Motor neuron (in vitro differentiated cells): ENCODE measurements around the gene PTTG1IP2. TPM values are rescaled to one million over a fixed set of nuclear protein-coding genes. Genes with fewer than 3 reads are reported as not detected.
"Not testable (repeated sequence)": the region's sequence is repeated elsewhere in the genome, so short reads cannot be mapped to it uniquely, and the experiment has no call there.

Experiments
- ATAC-seq, 8 experiments: fragments of 200-7000 bp; cut with Tn5 transposase; replicated peaks in 6 of 8; 2 replicates each; pipeline ENCODE4 v1.8.0; 2021; ENCODE audit warnings: mild to moderate bottlenecking in 8 of 8, moderate library complexity in 8 of 8
- H3K27ac ChIP-seq, 2 donors: fragments of 250-450 bp; sonication (Bioruptor Pico); 2 replicates each; pipeline ENCODE4 v1.9.0; 2021; ENCODE audit warnings: antibody characterized with exemption in 2 of 2, mild to moderate bottlenecking in 2 of 2, moderate library complexity in 1 of 2
- H3K4me1 ChIP-seq, 2 donors: fragments of 250-450 bp; sonication (Bioruptor Pico); replicated peaks in 1 of 2; 2 replicates each; pipeline ENCODE4 v1.6.1; 2021; ENCODE audit warnings: antibody characterized with exemption in 2 of 2, mild to moderate bottlenecking in 2 of 2, moderate library complexity in 1 of 2
- H3K4me3 ChIP-seq, 5 donors: fragments of 250-450 bp; sonication (Bioruptor Pico); 2 replicates each; pipeline ENCODE4 v1.9.0; 2021; ENCODE audit warnings: antibody characterized with exemption in 5 of 5, mild to moderate bottlenecking in 5 of 5, moderate library complexity in 4 of 5
- WGBS, 10 experiments: fragments of 450-650 bp; shearing (Covaris generic); methylation state at CpG; one replicate each; pipeline ENCODE4 v1.0.0; 2022; 5-methylcytosine and 5-hydroxymethylcytosine counted together
- in situ Hi-C, 9 experiments: fragments of 400-800 bp; cut with MboI; loops; one replicate each; pipeline ENCODE4 v1.15.0; 2021; ENCODE audit warnings: low sequenced_read_pairs in 9 of 9, low pct_unique_long_range_greater_than_20kb in 2 of 9; ENCODE audit not compliant: unreplicated experiment in 9 of 9
- total RNA-seq, 8 experiments: library from RNA; unstranded; fragments of 300-600 nt; gene quantifications; 2 replicates each; pipeline versions ENCODE4 v1.2.3 to v1.2.4, GENCODE V29; 2022

The PTTG1IP2 gene
- total RNA-seq, 8 experiments from 2014 or later = not detected

DNA sequence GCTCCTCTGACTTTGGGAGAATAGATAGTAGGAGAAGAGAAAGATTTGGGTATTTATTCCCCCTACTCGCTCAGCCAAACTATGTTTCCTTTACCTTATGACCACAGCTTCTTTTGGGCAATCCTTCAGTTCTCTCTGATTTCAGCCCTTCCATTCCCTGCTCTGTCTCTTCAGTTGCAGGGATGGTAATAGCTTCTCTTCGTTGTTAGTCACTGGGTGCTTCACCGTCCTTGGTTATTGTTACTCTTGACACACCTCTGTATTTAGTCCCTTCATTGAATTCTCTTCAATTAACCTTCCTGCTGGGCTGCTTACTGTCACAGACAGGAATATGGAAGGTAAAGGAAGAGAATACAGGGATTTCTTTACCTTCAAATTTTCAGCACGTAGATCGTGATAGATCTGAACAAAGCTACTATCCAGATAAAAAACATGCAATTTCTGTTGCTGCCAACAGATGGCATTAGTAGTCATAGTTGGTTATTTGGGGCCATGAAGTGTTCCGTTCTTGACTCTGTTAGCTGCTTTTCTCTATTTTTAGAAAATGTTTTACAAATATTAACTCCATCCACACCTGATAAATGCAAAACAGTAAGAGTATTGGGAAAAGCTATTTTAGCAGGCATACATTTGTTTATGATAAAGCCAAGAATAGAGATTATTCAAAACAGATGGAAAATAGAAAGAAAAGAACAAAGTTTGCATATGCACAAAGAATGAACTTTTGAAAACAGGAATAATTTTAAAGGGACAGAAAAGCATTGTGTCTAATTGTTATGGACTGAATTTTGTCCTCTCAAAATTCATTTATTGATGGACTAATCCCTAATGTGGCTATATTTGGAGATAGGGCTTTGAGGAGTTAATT is 14.0 kb upstream of the PTTG1IP2 start:
- in situ Hi-C loops = loop anchor here in 5 of 9 experiments (25.0 kb wide), 2 partner anchors 132 to 582 kb away; partner anchors contain the start of gene CDK14 (in 2 of the 5)
- H3K27ac ChIP-seq = no peak overlapping the region

GRCh38 chr7:90458104-90458503 is 11.3 kb upstream of the PTTG1IP2 start:
- H3K4me3 ChIP-seq = no peak overlapping the region
- ATAC-seq = no peak
- WGBS, 10 experiments = 0 to 100% (median 83%) methylated on average over 1 to 2 of the region's 2 CpGs; no CpG with 5 or more reads in 1 of the 10 experiments
- in situ Hi-C loops = loop anchor here in 5 of 9 experiments (25.0 kb wide), 2 partner anchors 129 to 579 kb away; partner anchors contain the start of gene CDK14 (in 2 of the 5)
- H3K4me1 ChIP-seq = peaks cover 0 to 2% of the 10 kb centered on the region in 2 donors
- H3K27ac ChIP-seq = no peak overlapping the region

More for the DNA sequence above, 14.0 kb upstream of the PTTG1IP2 start:
- peaks cover 0 to 2% of the 10 kb centered on the region in 2 donors for H3K4me1 ChIP-seq
- peak in 7 of 8 experiments; percentile 48 to 91 (median 83) for ATAC-seq
- H3K4me3 ChIP-seq = no peak overlapping the region
- 0 to 90% (median 29%) methylated on average over 1 to 6 of the region's 6 CpGs for WGBS, 10 experiments

- WGBS, 10 experiments = 0 to 89% (median 71%) methylated on average over 1 to 3 of the region's 4 CpGs; no CpG with 5 or more reads in 1 of the 10 experiments
- no peak overlapping the region for H3K27ac ChIP-seq
- no peak overlapping the region for H3K4me3 ChIP-seq
- peaks cover 0 to 2% of the 10 kb centered on the region in 2 donors for H3K4me1 ChIP-seq
- in situ Hi-C loops = loop anchor here in 5 of 9 experiments (25.0 kb wide), 2 partner anchors 127 to 577 kb away; partner anchors contain the start of gene CDK14 (in 2 of the 5)
- ATAC-seq = no peak
These were observed 9.6 kb upstream of the PTTG1IP2 start for GRCh38 chr7:90459888-90460287.

- H3K4me1 ChIP-seq = no peaks in the 10 kb centered on the region
- H3K4me3 ChIP-seq = no peak overlapping the region
- in situ Hi-C loops = loop anchor here in 5 of 9 experiments (25.0 kb wide), 2 partner anchors 126 to 576 kb away; partner anchors contain the start of gene CDK14 (in 2 of the 5)
- ATAC-seq = peak in 1 of 8 experiments; percentile 23
- no peak overlapping the region for H3K27ac ChIP-seq
These were observed 8.2 kb upstream of the PTTG1IP2 start for GRCh38 chr7:90461219-90461618.

GRCh38 chr7:90463151-90463628 is 6.2 kb upstream of the PTTG1IP2 start:
- in situ Hi-C loops = loop anchor here in 5 of 9 experiments (25.0 kb wide), 2 partner anchors 124 to 574 kb away; partner anchors contain the start of gene CDK14 (in 2 of the 5)
- ATAC-seq = peak in 2 of 8 experiments; percentile 79 to 81
- not testable (repeated sequence) for H3K4me3 ChIP-seq, H3K4me1 ChIP-seq, H3K27ac ChIP-seq
- 10 to 100% (median 76%) methylated on average over 2 to 4 of the region's 4 CpGs for WGBS, 10 experiments

GRCh38 chr7:90465816-90466215 is 3.6 kb upstream of the PTTG1IP2 start:
- no peak for ATAC-seq
- Histone ChIP-seq H3K27ac (no peak overlapping the region), H3K4me1 (no peaks in the 10 kb centered on the region), H3K4me3 (no peak overlapping the region)
- in situ Hi-C loops = loop anchor here in 5 of 9 experiments (25.0 kb wide), 2 partner anchors 121 to 571 kb away; partner anchors contain the start of gene CDK14 (in 2 of the 5)

DNA sequence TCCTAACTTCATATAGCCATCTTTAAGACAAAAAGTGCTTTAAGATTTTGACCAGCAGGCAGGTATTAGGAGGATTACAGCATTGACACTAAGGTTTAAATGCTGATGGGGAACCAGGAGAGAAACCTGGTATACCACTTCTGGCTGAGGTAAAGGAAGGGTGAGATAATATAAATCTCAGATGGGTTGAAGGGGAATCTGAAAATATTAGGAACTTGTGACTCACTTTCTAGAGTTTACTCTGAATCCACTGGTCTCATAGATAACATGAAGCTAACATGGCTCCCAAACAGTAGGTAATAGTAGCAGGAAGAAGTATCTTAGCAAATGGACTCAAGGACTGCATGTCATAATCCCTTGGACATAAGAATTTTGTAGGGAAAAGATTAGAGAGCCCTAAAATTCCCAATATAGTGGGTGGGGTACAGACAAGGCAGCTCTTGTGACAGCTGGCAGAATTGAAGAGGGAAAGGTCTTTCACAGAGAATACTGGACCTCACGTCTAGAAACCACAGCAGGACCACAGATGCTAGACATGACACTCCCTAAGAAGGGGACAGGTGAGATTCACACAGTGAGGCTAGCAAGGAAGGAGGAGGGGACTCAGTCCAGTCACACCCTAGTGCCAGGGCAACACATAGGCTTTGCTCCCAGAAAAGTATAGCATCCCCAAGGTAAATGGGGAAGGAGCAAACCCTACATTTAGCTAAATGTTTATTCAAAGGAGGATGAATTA is 3.5 kb downstream of the PTTG1IP2 start:
- in situ Hi-C loops = loop anchor here in 5 of 9 experiments (25.0 kb wide), 2 partner anchors 114 to 564 kb away; partner anchors contain the start of gene CDK14 (in 2 of the 5)
- ATAC-seq = no peak
- Histone ChIP-seq H3K4me3 (no peak overlapping the region), H3K4me1 (no peaks in the 10 kb centered on the region), H3K27ac (no peak overlapping the region)
- 43 to 86% (median 67%) methylated on average over 1 of the region's 1 CpG; no CpG with 5 or more reads in 6 of the 10 experiments for WGBS, 10 experiments

- Histone ChIP-seq H3K27ac (no peak overlapping the region), H3K4me1 (no peaks in the 10 kb centered on the region), H3K4me3 (no peak overlapping the region)
- in situ Hi-C loops = loop anchor here in 5 of 9 experiments (25.0 kb wide), 2 partner anchors 113 to 563 kb away; partner anchors contain the start of gene CDK14 (in 2 of the 5)
- ATAC-seq = peak in 2 of 8 experiments; percentile 37 to 59
These were observed 4.4 kb downstream of the PTTG1IP2 start for GRCh38 chr7:90473814-90474213.

GRCh38 chr7:90474284-90475210 is 5.1 kb downstream of the PTTG1IP2 start:
- Histone ChIP-seq H3K27ac (no peak overlapping the region), H3K4me3 (no peak overlapping the region), H3K4me1 (no peaks in the 10 kb centered on the region)
- in situ Hi-C loops = loop anchor here in 5 of 9 experiments (25.0 kb wide), 2 partner anchors 113 to 563 kb away; partner anchors contain the start of gene CDK14 (in 2 of the 5)
- ATAC-seq = no peak
- 0 to 89% (median 49%) methylated on average over 1 to 2 of the region's 2 CpGs; no CpG with 5 or more reads in 4 of the 10 experiments for WGBS, 10 experiments

GRCh38 chr7:90483251-90483650 is 13.8 kb downstream of the PTTG1IP2 start:
- WGBS, 10 experiments = 33 to 100% (median 85%) methylated on average over 1 of the region's 1 CpG

GRCh38 chr7:90484706-90485105 is 15.3 kb downstream of the PTTG1IP2 start:
- in situ Hi-C loops = no loop called here
- no peaks in the 10 kb centered on the region for H3K4me1 ChIP-seq
- ATAC-seq = no peak
- no peak overlapping the region for H3K4me3 ChIP-seq
- H3K27ac ChIP-seq = no peak overlapping the region

More at GRCh38 chr7:90483251-90483650, 13.8 kb downstream of the PTTG1IP2 start:
- no peaks in the 10 kb centered on the region for H3K4me1 ChIP-seq
- in situ Hi-C loops = no loop called here
- H3K27ac ChIP-seq = no peak overlapping the region
- ATAC-seq = no peak
- no peak overlapping the region for H3K4me3 ChIP-seq
